ENCODE measurements around the gene CYP2F1. TPM values are rescaled to one million over a fixed set of nuclear protein-coding genes. Genes with fewer than 3 reads are reported as not detected.

CYP2F1 gene
- total RNA-seq, 1 experiment from 2014 or later: not detected

DNA sequence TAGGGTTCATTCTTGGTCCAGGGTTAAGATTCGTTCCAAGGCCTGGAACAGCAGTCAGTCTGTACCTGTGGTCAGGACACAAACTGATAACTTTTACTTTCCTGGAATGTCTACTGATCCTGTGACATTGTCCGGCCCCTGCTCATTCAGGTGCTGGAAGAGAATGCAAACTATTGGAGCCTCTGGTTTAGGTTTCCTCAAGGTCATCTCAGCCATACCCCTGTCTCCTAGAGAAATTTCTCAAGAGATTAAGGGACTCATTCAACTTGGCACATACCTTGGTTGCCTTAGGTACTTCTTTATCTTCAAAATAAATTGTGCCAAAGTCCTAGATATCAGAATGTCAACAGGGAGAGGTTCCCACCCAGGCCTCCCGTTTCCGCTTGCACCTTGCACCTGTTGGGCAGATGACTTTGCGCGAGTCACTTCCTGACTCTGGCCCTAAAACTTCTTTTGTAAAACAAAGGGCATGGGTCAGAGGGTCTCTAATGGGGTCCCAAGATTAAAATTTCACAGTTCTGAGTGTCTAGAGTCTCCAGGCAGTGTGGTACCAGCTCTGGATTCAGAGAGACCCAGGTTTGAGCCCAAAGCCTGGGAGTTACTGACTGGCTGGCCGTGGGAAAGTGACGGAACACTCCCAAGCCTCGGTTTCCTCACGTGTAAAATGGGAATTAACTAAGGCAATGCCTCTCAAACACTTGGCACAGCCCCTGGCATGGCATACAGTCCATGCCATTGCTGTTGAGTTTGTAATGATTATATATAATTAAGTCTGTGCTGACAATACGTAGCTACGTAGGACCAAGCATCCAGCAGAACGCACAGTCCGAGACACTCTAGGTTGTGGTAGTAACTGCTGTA, 52.9 kb downstream of the CYP2F1 start:
- Histone ChIP-seq H3K4me3 (ENCODE audit: low read depth, low read length) (no peak overlapping the region), H3K27me3 (replicated peaks; ENCODE audit: control insufficient read depth, insufficient read depth, low read length) (no peaks in the 10 kb centered on the region), H3K4me1 (peaks cover 25% of the 10 kb centered on the region), H3K9me3 (no peaks in the 10 kb centered on the region), H3K36me3 (ENCODE audit: control insufficient read depth, insufficient read depth, low read length) (no peaks in the 10 kb centered on the region; the same call in 1 of the 2 replicates)
- Mint-ChIP-seq H3K9me3 (ENCODE audit: unreplicated experiment) (peaks cover 10% of the 10 kb centered on the region), H3K4me3 (ENCODE audit: unreplicated experiment) (no peak overlapping the region), H3K27ac (ENCODE audit: unreplicated experiment) (peak overlapping the region; percentile 59), H3K27me3 (ENCODE audit: insufficient read depth, unreplicated experiment) (no peaks in the 10 kb centered on the region), H3K36me3 (ENCODE audit: insufficient read depth, unreplicated experiment) (peaks cover 43% of the 10 kb centered on the region), H3K4me1 (ENCODE audit: low read depth, unreplicated experiment) (peaks cover 27% of the 10 kb centered on the region)
- peak; percentile 71 to 86 for DNase-seq
- CTCF ChIA-PET: no interaction called here
- BruUV-seq (replicated peaks): no TSS peak
- intact Hi-C loops (cut with micrococcal nuclease; ENCODE audit: unreplicated experiment): loop anchor here (1.0 kb wide), 1 partner anchor 8 kb away; no protein-coding TSS in a partner anchor
- POLR2A ChIA-PET: interaction anchor here (0.5 kb wide), 1 partner anchor 32 kb away, joined by 6 read pairs; no protein-coding TSS in a partner anchor
- TF ChIP-seq, protein P1, sequence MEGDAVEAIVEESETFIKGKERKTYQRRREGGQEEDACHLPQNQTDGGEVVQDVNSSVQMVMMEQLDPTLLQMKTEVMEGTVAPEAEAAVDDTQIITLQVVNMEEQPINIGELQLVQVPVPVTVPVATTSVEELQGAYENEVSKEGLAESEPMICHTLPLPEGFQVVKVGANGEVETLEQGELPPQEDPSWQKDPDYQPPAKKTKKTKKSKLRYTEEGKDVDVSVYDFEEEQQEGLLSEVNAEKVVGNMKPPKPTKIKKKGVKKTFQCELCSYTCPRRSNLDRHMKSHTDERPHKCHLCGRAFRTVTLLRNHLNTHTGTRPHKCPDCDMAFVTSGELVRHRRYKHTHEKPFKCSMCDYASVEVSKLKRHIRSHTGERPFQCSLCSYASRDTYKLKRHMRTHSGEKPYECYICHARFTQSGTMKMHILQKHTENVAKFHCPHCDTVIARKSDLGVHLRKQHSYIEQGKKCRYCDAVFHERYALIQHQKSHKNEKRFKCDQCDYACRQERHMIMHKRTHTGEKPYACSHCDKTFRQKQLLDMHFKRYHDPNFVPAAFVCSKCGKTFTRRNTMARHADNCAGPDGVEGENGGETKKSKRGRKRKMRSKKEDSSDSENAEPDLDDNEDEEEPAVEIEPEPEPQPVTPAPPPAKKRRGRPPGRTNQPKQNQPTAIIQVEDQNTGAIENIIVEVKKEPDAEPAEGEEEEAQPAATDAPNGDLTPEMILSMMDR (IDR thresholded peaks at IDR 0.05; ENCODE audit: insufficient read depth in 1 of 2, low read depth in 1 of 2, low read length in 1 of 2, severe bottlenecking in 1 of 2, unreplicated experiment in 1 of 2): no peak

DNA sequence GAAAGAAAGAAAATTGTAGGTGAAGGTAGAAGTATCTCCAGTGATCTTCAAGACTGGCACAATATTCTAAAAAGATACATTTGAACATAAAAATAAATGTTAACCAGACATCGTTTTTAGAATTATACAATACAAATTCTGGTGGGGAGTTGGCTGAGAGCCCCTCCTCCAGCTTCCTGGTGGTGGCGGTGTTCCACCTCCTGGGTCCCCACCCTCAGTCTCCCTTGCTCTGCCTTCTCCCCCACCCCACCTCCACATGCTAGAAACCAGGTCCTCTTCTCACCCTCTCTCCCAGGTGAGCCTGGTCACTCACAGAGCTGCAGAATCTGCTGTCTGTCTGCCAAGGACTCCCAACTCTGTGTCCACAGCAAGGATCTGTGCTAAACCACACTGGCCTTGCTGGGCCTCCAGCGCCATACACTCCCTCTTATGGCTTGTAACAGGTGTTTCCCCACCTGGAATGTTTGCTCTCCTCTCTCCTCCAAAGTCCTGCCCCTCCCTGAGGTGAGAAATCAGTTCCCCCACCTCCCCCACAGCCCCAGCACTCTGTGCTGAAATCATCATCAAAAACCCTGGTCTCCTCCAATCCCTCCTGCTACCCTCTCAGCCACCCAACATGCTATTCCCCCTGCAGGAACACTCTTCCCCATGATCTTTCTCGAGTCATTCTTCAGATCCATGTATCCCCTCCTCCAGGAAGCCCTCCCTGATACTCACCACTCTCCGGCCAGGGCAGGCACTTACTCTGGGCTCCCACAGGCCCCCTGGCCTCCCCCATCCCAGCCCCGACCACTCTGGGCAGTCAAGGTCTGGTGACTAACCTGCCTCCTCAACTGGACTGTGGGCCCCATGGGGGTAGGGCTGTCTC, 58.3 kb downstream of the CYP2F1 start:
- Histone ChIP-seq H3K4me3 (ENCODE audit: low read depth, low read length) (no peak overlapping the region), H3K36me3 (ENCODE audit: control insufficient read depth, insufficient read depth, low read length) (no peaks in the 10 kb centered on the region), H3K9me3 (no peaks in the 10 kb centered on the region), H3K27me3 (replicated peaks; ENCODE audit: control insufficient read depth, insufficient read depth, low read length) (no peaks in the 10 kb centered on the region), H3K4me1 (peaks cover 41% of the 10 kb centered on the region)
- intact Hi-C loops (cut with micrococcal nuclease; ENCODE audit: unreplicated experiment): loop anchor here (1.0 kb wide), 2 partner anchors 32 to 90 kb away; no protein-coding TSS in a partner anchor
- no peaks in the 10 kb centered on the region for H3K9me3 Mint-ChIP-seq (ENCODE audit: unreplicated experiment)
- TF ChIP-seq, protein P1 (IDR thresholded peaks at IDR 0.05; ENCODE audit: insufficient read depth in 1 of 2, low read depth in 1 of 2, low read length in 1 of 2, severe bottlenecking in 1 of 2, unreplicated experiment in 1 of 2): peak; percentile 28 to 51
- no TSS peak for BruUV-seq (replicated peaks)
- peaks cover 60% of the 10 kb centered on the region for H3K36me3 Mint-ChIP-seq (ENCODE audit: insufficient read depth, unreplicated experiment)
- DNase-seq: peak; percentile 62 to 66
- POLR2A ChIA-PET: interaction anchor here (0.7 kb wide), 1 partner anchor 427 kb away, joined by 5 read pairs; no protein-coding TSS in a partner anchor
- peak overlapping the region; percentile 87 for H3K4me3 Mint-ChIP-seq (ENCODE audit: unreplicated experiment)
- no peaks in the 10 kb centered on the region for H3K27me3 Mint-ChIP-seq (ENCODE audit: insufficient read depth, unreplicated experiment)
- H3K4me1 Mint-ChIP-seq (ENCODE audit: low read depth, unreplicated experiment): peaks cover 50% of the 10 kb centered on the region
- CTCF ChIA-PET: interaction anchor here (0.6 to 1.4 kb wide), 3 partner anchors 11 to 191 kb away, joined by 3 to 6 read pairs (median 3); partner anchors contain the start of gene B9D2
- peak overlapping the region; percentile 96 for H3K27ac Mint-ChIP-seq (ENCODE audit: unreplicated experiment)
